Muscle of back (tissue), 11 donors: ENCODE results near the gene RGMB. TPM values are rescaled to one million over a fixed set of nuclear protein-coding genes. Genes with fewer than 3 reads are reported as not detected.

Source experiments
- DNase-seq, 3 donors: peaks; one replicate each; pipeline versions ENCODE4 v3.0.0 to v3.0.0-alpha.2; 2013
- polyA plus RNA-seq, 10 donors: library from polyadenylated mRNA; unstranded; fragments of 120-200 nt; gene quantifications; one replicate each; pipeline ENCODE4 v1.2.1, GENCODE V29; 2013; ENCODE audit not compliant: insufficient read length in 10 of 10

Gene RGMB
- polyA plus RNA-seq, 10 donors: 42.9 to 67.4 (median 51.5) TPM

- peak in 2 of 3 donors; percentile 74 to 90 for DNase-seq
These were observed 10.3 kb upstream of the RGMB start for GRCh38 chr5:98763001-98763630.

GRCh38 chr5:98765815-98766214 lies 7.6 kb upstream of the RGMB start:
- DNase-seq: no peak

- DNase-seq: peak in 1 of 3 donors; percentile 46
These were observed 5.9 kb upstream of the RGMB start for GRCh38 chr5:98767581-98767980.

- peak; percentile 77 to 91 (median 77) for DNase-seq
These were observed 5.1 kb upstream of the RGMB start for GRCh38 chr5:98768160-98768959.

GRCh38 chr5:98768960-98769209 lies 4.6 kb upstream of the RGMB start:
- DNase-seq: no peak

- DNase-seq: peak; percentile 64 to 92 (median 78)
These were observed 4.1 kb upstream of the RGMB start for GRCh38 chr5:98769210-98769958.

- peak in 1 of 3 donors; percentile 87 for DNase-seq
These were observed 3.6 kb upstream of the RGMB start for GRCh38 chr5:98769959-98770208.

- DNase-seq: peak; percentile 71 to 93 (median 83)
These were observed 3.1 kb upstream of the RGMB start for GRCh38 chr5:98770209-98770910.

- no peak for DNase-seq
These were observed 2.5 kb upstream of the RGMB start for GRCh38 chr5:98770911-98771322.

GRCh38 chr5:98771382-98772109 lies 1.9 kb upstream of the RGMB start:
- peak; percentile 94 to 96 (median 95) for DNase-seq

GRCh38 chr5:98772415-98773213 lies 849 bp upstream of the RGMB start:
- DNase-seq: no peak

GRCh38 chr5:98773214-98773463 lies 324 bp upstream of the RGMB start:
- DNase-seq: peak in 1 of 3 donors; percentile 81

GRCh38 chr5:98774192-98775033 lies 950 bp downstream of the RGMB start:
- DNase-seq: peak; percentile 78 to 90 (median 78)

- DNase-seq: peak in 1 of 3 donors; percentile 54
These were observed 2.0 kb downstream of the RGMB start for GRCh38 chr5:98775246-98776065.

- peak in 2 of 3 donors; percentile 65 to 94 for DNase-seq
These were observed 2.7 kb downstream of the RGMB start for GRCh38 chr5:98776066-98776705.

GRCh38 chr5:98777295-98777694 lies 3.8 kb downstream of the RGMB start:
- DNase-seq: peak in 1 of 3 donors; percentile 35

GRCh38 chr5:98779264-98779877 lies 5.9 kb downstream of the RGMB start:
- no peak for DNase-seq

GRCh38 chr5:98780390-98780789 lies 6.9 kb downstream of the RGMB start:
- DNase-seq: no peak
